SK-N-SH (cell line): ENCODE measurements around the gene SSRP1.

ENCODE experiments used
- ELF1 ChIP-seq: IDR thresholded peaks from 2 replicates; pipeline ENCODE4 v1.4.0; 2012
- TF ChIP-seq, protein P1 (sequence below): fragments of 200-600 bp; sonication (generic); IDR thresholded peaks from 2 replicates; pipeline ENCODE4 v1.6.1; 2017; ENCODE audit warnings: antibody characterized with exemption, mild to moderate bottlenecking, moderate library complexity

DNA sequence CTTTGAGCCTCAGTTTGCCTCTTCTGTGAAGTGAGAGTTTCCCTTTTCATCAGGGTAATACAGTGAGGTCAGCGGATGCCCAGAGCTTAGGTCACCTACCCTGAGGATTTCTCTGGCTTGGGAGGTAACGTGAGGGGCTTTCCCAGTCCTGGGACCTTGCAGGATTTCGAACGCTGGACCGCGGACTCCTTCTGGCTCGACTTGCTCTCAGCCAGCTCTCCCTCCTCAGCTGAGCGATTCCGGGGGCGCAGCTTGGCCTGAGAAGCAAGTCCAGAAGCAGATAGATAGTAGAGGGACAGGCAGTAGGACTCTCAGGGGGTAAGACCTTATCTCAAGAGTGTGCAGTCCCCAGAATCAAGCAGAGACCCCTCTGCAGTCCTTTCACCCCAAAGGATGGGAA is 34.9 kb downstream of the SSRP1 start:
- no peak for TF ChIP-seq ELF1
- TF ChIP-seq, protein P1, sequence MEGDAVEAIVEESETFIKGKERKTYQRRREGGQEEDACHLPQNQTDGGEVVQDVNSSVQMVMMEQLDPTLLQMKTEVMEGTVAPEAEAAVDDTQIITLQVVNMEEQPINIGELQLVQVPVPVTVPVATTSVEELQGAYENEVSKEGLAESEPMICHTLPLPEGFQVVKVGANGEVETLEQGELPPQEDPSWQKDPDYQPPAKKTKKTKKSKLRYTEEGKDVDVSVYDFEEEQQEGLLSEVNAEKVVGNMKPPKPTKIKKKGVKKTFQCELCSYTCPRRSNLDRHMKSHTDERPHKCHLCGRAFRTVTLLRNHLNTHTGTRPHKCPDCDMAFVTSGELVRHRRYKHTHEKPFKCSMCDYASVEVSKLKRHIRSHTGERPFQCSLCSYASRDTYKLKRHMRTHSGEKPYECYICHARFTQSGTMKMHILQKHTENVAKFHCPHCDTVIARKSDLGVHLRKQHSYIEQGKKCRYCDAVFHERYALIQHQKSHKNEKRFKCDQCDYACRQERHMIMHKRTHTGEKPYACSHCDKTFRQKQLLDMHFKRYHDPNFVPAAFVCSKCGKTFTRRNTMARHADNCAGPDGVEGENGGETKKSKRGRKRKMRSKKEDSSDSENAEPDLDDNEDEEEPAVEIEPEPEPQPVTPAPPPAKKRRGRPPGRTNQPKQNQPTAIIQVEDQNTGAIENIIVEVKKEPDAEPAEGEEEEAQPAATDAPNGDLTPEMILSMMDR, result no peak
